Measurements from ENCODE around the gene OXA1L. TPM values are rescaled to one million over a fixed set of nuclear protein-coding genes. Genes with fewer than 3 reads are reported as not detected.
"Not testable (repeated sequence)": the region's sequence is repeated elsewhere in the genome, so short reads cannot be mapped to it uniquely, and the experiment has no call there.

OXA1L gene
- total RNA-seq, 8 experiments from 2014 or later = 69.1 to 138 (median 84.1) TPM

GRCh38 chr14:22793976-22794375, 27.5 kb downstream of the OXA1L start:
- no peak overlapping the region for H3K4me3 ChIP-seq
- 40 to 100% (median 73%) methylated on average over 1 to 5 of the region's 5 CpGs; no CpG with 5 or more reads in 4 of the 10 experiments for WGBS, 10 experiments
- ATAC-seq (replicated peaks in 6 of 8) = no peak
- no peaks in the 10 kb centered on the region for H3K4me1 ChIP-seq (replicated peaks in 1 of 2)
- H3K27ac ChIP-seq = no peak overlapping the region
- in situ Hi-C loops (cut with MboI; ENCODE audit: low pct_unique_long_range_greater_than_20kb in 2 of 9, low sequenced_read_pairs in 9 of 9, unreplicated experiment in 9 of 9) = no loop called here

- WGBS, 10 experiments = 20 to 100% (median 92%) methylated on average over 1 to 7 of the region's 7 CpGs; no CpG with 5 or more reads in 1 of the 10 experiments
- in situ Hi-C loops (cut with MboI; ENCODE audit: low pct_unique_long_range_greater_than_20kb in 2 of 9, low sequenced_read_pairs in 9 of 9, unreplicated experiment in 9 of 9) = no loop called here
- ATAC-seq (replicated peaks in 6 of 8) = no peak
- Histone ChIP-seq H3K27ac (no peak overlapping the region), H3K4me3 (no peak overlapping the region), H3K4me1 (replicated peaks in 1 of 2) (no peaks in the 10 kb centered on the region)
Measured at GRCh38 chr14:22794551-22794951, 28.1 kb downstream of the OXA1L start.

GRCh38 chr14:22796087-22796707, 29.7 kb downstream of the OXA1L start:
- no peaks in the 10 kb centered on the region for H3K4me1 ChIP-seq (replicated peaks in 1 of 2)
- H3K27ac ChIP-seq = no peak overlapping the region
- in situ Hi-C loops (cut with MboI; ENCODE audit: low pct_unique_long_range_greater_than_20kb in 2 of 9, low sequenced_read_pairs in 9 of 9, unreplicated experiment in 9 of 9) = no loop called here
- 0 to 100% (median 50%) methylated on average over 1 to 3 of the region's 5 CpGs; no CpG with 5 or more reads in 4 of the 10 experiments for WGBS, 10 experiments
- no peak for ATAC-seq (replicated peaks in 6 of 8)
- no peak overlapping the region for H3K4me3 ChIP-seq

GRCh38 chr14:22797017-22797917, 30.8 kb downstream of the OXA1L start:
- Histone ChIP-seq H3K4me3 (no peak overlapping the region), H3K27ac (no peak overlapping the region), H3K4me1 (replicated peaks in 1 of 2) (no peaks in the 10 kb centered on the region)
- in situ Hi-C loops (cut with MboI; ENCODE audit: low pct_unique_long_range_greater_than_20kb in 2 of 9, low sequenced_read_pairs in 9 of 9, unreplicated experiment in 9 of 9) = no loop called here
- ATAC-seq (replicated peaks in 6 of 8) = peak in 4 of 8 experiments; percentile 29 to 77 (median 59)
- WGBS, 10 experiments = 12 to 60% (median 26%) methylated on average over 1 to 5 of the region's 5 CpGs; no CpG with 5 or more reads in 2 of the 10 experiments

- Histone ChIP-seq H3K4me1 (replicated peaks in 1 of 2) (no peaks in the 10 kb centered on the region), H3K4me3 (no peak overlapping the region), H3K27ac (no peak overlapping the region)
- no peak for ATAC-seq (replicated peaks in 6 of 8)
- 18 to 64% (median 37%) methylated on average over 1 to 2 of the region's 2 CpGs; no CpG with 5 or more reads in 3 of the 10 experiments for WGBS, 10 experiments
- in situ Hi-C loops (cut with MboI; ENCODE audit: low pct_unique_long_range_greater_than_20kb in 2 of 9, low sequenced_read_pairs in 9 of 9, unreplicated experiment in 9 of 9) = no loop called here
Measured at GRCh38 chr14:22798528-22798927, 32.0 kb downstream of the OXA1L start.

GRCh38 chr14:22800346-22800745, 33.9 kb downstream of the OXA1L start:
- H3K4me3 ChIP-seq = no peak overlapping the region
- 0 to 94% (median 82%) methylated on average over 1 to 7 of the region's 10 CpGs; no CpG with 5 or more reads in 3 of the 10 experiments for WGBS, 10 experiments
- no peak overlapping the region for H3K27ac ChIP-seq
- H3K4me1 ChIP-seq (replicated peaks in 1 of 2) = no peaks in the 10 kb centered on the region
- no peak for ATAC-seq (replicated peaks in 6 of 8)
- in situ Hi-C loops (cut with MboI; ENCODE audit: low pct_unique_long_range_greater_than_20kb in 2 of 9, low sequenced_read_pairs in 9 of 9, unreplicated experiment in 9 of 9) = no loop called here

- H3K4me3 ChIP-seq = no peak overlapping the region
- WGBS, 10 experiments = 63 to 100% (median 82%) methylated on average over 1 to 6 of the region's 8 CpGs; no CpG with 5 or more reads in 2 of the 10 experiments
- H3K27ac ChIP-seq = no peak overlapping the region
- no peaks in the 10 kb centered on the region for H3K4me1 ChIP-seq (replicated peaks in 1 of 2)
- no peak for ATAC-seq (replicated peaks in 6 of 8)
- in situ Hi-C loops (cut with MboI; ENCODE audit: low pct_unique_long_range_greater_than_20kb in 2 of 9, low sequenced_read_pairs in 9 of 9, unreplicated experiment in 9 of 9) = no loop called here
Measured at GRCh38 chr14:22801716-22802115, 35.2 kb downstream of the OXA1L start.

GRCh38 chr14:22802860-22803686, 36.6 kb downstream of the OXA1L start:
- Histone ChIP-seq H3K27ac (no peak overlapping the region), H3K4me1 (replicated peaks in 1 of 2) (no peaks in the 10 kb centered on the region), H3K4me3 (no peak overlapping the region)
- in situ Hi-C loops (cut with MboI; ENCODE audit: low pct_unique_long_range_greater_than_20kb in 2 of 9, low sequenced_read_pairs in 9 of 9, unreplicated experiment in 9 of 9) = no loop called here
- WGBS, 10 experiments = 60 to 97% (median 77%) methylated on average over 1 to 9 of the region's 12 CpGs; no CpG with 5 or more reads in 2 of the 10 experiments
- no peak for ATAC-seq (replicated peaks in 6 of 8)

GRCh38 chr14:22803687-22803974, 37.1 kb downstream of the OXA1L start:
- WGBS, 10 experiments = 40 to 100% (median 87%) methylated on average over 1 to 3 of the region's 3 CpGs; no CpG with 5 or more reads in 4 of the 10 experiments
- H3K27ac ChIP-seq = no peak overlapping the region
- no peak for ATAC-seq (replicated peaks in 6 of 8)
- in situ Hi-C loops (cut with MboI; ENCODE audit: low pct_unique_long_range_greater_than_20kb in 2 of 9, low sequenced_read_pairs in 9 of 9, unreplicated experiment in 9 of 9) = no loop called here
- no peaks in the 10 kb centered on the region for H3K4me1 ChIP-seq (replicated peaks in 1 of 2)
- no peak overlapping the region for H3K4me3 ChIP-seq

- H3K4me1 ChIP-seq (replicated peaks in 1 of 2); H3K4me3 ChIP-seq; in situ Hi-C loops (cut with MboI; ENCODE audit: low pct_unique_long_range_greater_than_20kb in 2 of 9, low sequenced_read_pairs in 9 of 9, unreplicated experiment in 9 of 9); ATAC-seq (replicated peaks in 6 of 8); H3K27ac ChIP-seq: not testable (repeated sequence)
- WGBS, 10 experiments = 60 to 100% (median 86%) methylated on average over 1 to 4 of the region's 4 CpGs; no CpG with 5 or more reads in 1 of the 10 experiments
Measured at GRCh38 chr14:22805235-22805634, 38.7 kb downstream of the OXA1L start.

GRCh38 chr14:22807432-22808087, 41.1 kb downstream of the OXA1L start:
- no peak for ATAC-seq (replicated peaks in 6 of 8)
- in situ Hi-C loops (cut with MboI; ENCODE audit: low pct_unique_long_range_greater_than_20kb in 2 of 9, low sequenced_read_pairs in 9 of 9, unreplicated experiment in 9 of 9) = no loop called here
- Histone ChIP-seq H3K4me1 (replicated peaks in 1 of 2) (no peaks in the 10 kb centered on the region), H3K27ac (no peak overlapping the region), H3K4me3 (no peak overlapping the region)
- 40 to 91% (median 71%) methylated on average over 1 to 9 of the region's 13 CpGs; no CpG with 5 or more reads in 1 of the 10 experiments for WGBS, 10 experiments

- in situ Hi-C loops (cut with MboI; ENCODE audit: low pct_unique_long_range_greater_than_20kb in 2 of 9, low sequenced_read_pairs in 9 of 9, unreplicated experiment in 9 of 9) = no loop called here
- Histone ChIP-seq H3K4me1 (replicated peaks in 1 of 2) (no peaks in the 10 kb centered on the region), H3K4me3 (no peak overlapping the region), H3K27ac (no peak overlapping the region)
- WGBS, 10 experiments = 42 to 100% (median 69%) methylated on average over 1 to 5 of the region's 5 CpGs; no CpG with 5 or more reads in 2 of the 10 experiments
- no peak for ATAC-seq (replicated peaks in 6 of 8)
Measured at GRCh38 chr14:22808388-22809209, 42.1 kb downstream of the OXA1L start.

Data from motor neuron (in vitro differentiated cells).